Measurements from ENCODE around the gene ZC3HAV1L.

ZC3HAV1L gene

GRCh38 chr7:139049111-139049510 is 13.3 kb upstream of the ZC3HAV1L start:
- TF ChIP-seq, protein P1, sequence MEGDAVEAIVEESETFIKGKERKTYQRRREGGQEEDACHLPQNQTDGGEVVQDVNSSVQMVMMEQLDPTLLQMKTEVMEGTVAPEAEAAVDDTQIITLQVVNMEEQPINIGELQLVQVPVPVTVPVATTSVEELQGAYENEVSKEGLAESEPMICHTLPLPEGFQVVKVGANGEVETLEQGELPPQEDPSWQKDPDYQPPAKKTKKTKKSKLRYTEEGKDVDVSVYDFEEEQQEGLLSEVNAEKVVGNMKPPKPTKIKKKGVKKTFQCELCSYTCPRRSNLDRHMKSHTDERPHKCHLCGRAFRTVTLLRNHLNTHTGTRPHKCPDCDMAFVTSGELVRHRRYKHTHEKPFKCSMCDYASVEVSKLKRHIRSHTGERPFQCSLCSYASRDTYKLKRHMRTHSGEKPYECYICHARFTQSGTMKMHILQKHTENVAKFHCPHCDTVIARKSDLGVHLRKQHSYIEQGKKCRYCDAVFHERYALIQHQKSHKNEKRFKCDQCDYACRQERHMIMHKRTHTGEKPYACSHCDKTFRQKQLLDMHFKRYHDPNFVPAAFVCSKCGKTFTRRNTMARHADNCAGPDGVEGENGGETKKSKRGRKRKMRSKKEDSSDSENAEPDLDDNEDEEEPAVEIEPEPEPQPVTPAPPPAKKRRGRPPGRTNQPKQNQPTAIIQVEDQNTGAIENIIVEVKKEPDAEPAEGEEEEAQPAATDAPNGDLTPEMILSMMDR (IDR thresholded peaks at IDR 0.05), result no peak

DNA sequence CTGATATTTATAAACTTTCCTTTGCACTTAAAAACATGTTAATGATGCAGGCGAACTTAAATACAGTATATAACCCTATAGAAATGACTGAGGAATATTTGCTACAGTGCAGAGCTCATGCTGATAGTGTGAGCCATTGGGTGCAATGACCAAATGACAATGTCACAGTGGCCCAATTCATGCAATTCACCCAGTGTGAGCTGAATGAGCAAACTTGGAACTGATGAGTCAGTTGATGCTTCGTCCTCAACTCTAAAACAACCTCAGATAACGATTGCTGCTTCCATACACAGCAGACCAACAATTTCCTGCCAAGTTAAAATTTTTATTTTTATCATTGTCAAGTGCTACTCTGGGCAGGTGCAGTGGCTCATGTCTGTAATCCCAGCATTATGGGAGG is 12.1 kb upstream of the ZC3HAV1L start:
- TF ChIP-seq, protein P1 (IDR thresholded peaks at IDR 0.05), result no peak

DNA sequence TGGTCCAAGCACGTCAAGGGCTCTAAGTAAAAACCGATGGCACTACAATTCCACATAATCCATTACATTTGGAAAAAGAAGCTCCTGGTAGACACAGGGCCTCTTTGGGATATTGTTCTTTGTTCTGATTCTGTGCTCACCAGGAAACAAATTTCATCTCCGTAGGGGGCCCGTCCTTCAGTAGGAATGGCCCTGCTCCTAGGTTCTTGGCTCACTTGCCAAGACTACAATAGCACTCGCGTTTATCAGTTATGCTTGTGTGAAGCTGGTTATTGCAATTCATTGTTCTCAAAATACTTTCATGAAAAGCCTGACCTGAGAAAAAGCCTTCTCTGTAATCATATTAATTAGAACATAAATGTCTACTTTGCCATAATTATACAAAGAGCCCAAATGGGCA is 10.3 kb upstream of the ZC3HAV1L start:
- TF ChIP-seq, protein P1 (IDR thresholded peaks at IDR 0.05), result no peak

DNA sequence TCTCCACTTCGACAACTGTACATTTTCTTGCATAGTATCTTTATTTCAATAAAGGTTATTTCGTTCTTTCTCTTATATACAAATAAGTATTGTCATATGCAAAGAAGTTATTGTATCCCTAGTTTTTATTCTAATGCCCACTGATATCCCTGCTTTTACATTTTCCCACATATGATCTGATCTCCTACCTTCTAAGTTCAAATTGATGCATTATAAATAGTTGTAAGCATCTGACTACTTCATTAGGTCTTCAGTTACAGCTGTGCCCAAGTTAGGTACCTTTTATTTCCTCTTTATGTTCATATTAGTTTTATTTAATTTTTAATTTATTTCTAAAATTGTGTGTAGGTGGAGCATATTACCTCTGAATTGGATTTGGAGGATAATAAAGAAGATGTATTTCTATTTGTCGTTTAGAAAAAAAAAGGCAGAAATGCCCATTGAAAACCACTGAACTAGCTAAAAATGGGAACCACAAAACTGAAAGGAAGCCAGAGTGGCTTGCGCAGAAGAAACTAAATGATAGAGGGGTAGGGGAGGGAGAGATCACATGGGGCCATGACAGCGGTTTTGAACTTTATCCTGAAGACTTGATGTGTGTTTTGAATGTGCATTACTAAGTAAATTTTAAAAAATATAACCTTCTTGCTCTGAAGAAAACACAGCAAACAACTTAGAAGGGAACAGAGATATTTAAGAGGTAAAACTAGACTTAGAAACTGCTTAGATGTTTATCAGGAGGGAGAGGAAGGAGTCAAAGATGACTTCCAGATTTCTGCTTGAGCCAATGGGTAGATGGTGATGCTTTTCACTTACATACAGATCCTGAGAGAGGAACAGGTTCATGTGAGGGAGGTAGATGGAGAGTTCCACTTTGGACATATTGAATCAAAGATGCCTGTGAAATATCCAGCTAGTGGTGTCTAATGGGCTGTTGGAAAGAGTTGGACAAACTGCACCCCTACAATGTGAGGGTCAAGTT is 9.3 kb upstream of the ZC3HAV1L start:
- TF ChIP-seq, protein P1 (IDR thresholded peaks at IDR 0.05), result no peak

DNA sequence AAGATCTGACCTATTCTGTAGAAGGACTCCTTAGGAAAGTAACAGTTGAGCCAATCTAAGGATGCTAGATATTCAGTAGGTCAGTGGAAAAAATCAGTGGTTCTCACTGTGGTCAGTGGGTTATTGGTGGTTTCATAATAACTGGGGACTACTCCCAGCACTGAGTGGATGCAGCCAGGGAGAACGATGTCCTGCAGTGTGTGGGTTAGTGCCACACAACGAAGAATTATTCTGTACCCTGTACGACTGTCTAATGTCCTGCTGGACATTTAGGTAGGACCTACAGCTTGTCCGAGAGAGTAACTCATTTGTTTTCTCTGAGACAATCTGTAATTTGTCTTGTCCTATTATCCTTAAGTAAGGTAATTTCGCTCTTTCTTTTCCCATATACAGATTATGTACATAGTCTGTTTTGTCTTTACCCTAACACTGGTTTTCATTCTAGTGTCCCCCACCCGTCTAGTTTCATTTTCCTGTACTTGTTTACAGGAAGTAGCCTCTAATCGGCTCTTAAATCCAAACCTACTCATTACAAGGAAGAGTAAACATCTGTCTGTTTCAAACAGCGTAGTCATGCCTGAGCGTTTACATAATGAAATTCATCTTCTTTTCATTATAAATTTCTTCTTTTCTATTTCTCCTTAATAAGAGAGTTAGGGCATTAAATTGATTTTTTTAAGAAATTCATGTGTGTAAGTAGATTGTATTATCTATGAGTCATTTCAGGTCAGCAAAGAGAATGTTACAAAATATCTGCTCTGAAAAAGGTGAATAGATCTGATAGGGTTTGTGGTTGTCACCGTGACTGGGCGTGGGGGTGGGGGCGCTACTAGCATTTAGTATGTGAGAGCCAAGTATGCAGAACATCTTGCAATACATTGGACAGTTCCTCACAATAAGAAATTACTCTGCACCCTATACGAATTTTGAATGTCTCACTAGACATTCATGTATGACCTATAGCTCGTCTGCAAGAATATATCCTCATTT is 8.3 kb upstream of the ZC3HAV1L start:
- TF ChIP-seq, protein P1 (IDR thresholded peaks at IDR 0.05), result no peak

- TF ChIP-seq, protein P1 (IDR thresholded peaks at IDR 0.05), result no peak
These were observed 5.7 kb upstream of the ZC3HAV1L start for GRCh38 chr7:139041378-139042085.

DNA sequence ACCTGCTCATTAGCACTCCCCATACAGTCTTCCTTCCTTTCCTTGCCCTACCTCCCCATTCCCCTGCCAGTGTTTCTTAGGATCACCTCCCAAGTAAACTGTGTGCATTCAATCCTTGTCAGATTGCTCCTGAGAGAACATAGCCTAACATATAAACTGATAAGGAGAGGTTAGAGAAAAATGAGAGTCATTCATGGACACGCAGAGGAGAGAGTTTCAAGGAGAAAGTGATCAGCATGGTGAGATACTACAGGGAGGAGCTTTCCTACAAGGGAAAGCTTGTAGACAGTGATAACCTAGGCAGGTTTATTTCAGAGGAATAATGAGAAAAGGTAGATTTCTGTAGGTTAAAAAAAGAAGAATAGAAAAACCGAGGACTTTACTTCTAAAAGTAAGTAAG is 2.8 kb upstream of the ZC3HAV1L start:
- TF ChIP-seq, protein P1 (IDR thresholded peaks at IDR 0.05), result no peak
